OCI-LY7 (cell line): ENCODE data around the gene MKNK2. TPM values are rescaled to one million over a fixed set of nuclear protein-coding genes. Genes with fewer than 3 reads are reported as not detected.

Source experiments
- BruUV-seq: library from RNA; stranded (reverse); fragments of 400-500 nt; replicated peaks from 2 replicates; lab custom pipeline; 2021; lab: Mats Ljungman, UMichigan
- CTCF ChIA-PET: fragments of 300-600 bp; sonication (Branson Sonifier 250); formaldehyde crosslinking; loops from one replicate; lab custom pipeline; 2022; ENCODE audit warnings: antibody characterized with exemption; ENCODE audit not compliant: unreplicated experiment; lab: Charles Lee
- POLR2A ChIA-PET: fragments of 300-600 bp; sonication (Branson Sonifier 250); formaldehyde crosslinking; loops from one replicate; lab custom pipeline; 2022; ENCODE audit warnings: antibody characterized with exemption; lab: Charles Lee
- DNase-seq: peaks from one replicate; pipeline ENCODE4 v3.0.0-alpha.2; 2015; ENCODE audit warnings: low spot score
- H2AFZ ChIP-seq: fragments of 200-600 bp; sonication (generic), shearing (Covaris generic); 2 replicates; pipeline ENCODE4 v1.6.1; 2014; ENCODE audit warnings: mild to moderate bottlenecking, antibody characterized with exemption, low read length, moderate library complexity
- H3K27ac ChIP-seq: fragments of 200-600 bp; sonication (generic); 2 replicates; pipeline ENCODE4 v1.5.1; 2014; ENCODE audit warnings: mixed run types, low read depth, mild to moderate bottlenecking, moderate library complexity, low read length, inconsistent platforms; ENCODE audit not compliant: poor library complexity, severe bottlenecking
- H3K36me3 ChIP-seq: fragments of 200-600 bp; sonication (generic); 2 replicates; pipeline ENCODE4 v1.6.1; 2014; ENCODE audit warnings: mild to moderate bottlenecking, antibody characterized with exemption, low read length, moderate library complexity, mixed read lengths; ENCODE audit not compliant: insufficient read depth
- H3K4me1 ChIP-seq: fragments of 200-600 bp; sonication (generic); 2 replicates; pipeline ENCODE4 v1.5.1; 2014; ENCODE audit warnings: mild to moderate bottlenecking, low read length; ENCODE audit not compliant: insufficient read depth, poor library complexity, severe bottlenecking
- H3K4me2 ChIP-seq: fragments of 200-600 bp; sonication (generic); 2 replicates; pipeline ENCODE4 v1.6.1; 2014; ENCODE audit warnings: mild to moderate bottlenecking, low read length
- H3K4me3 ChIP-seq: fragments of 200-600 bp; sonication (generic); 2 replicates; pipeline ENCODE4 v1.5.1; 2014; ENCODE audit warnings: mild to moderate bottlenecking, low read depth, low read length; ENCODE audit not compliant: poor library complexity, severe bottlenecking
- H3K79me2 ChIP-seq: fragments of 200-600 bp; sonication (generic); 2 replicates; pipeline ENCODE4 v1.6.1; 2016; ENCODE audit warnings: low read depth, mild to moderate bottlenecking, low read length, moderate library complexity, mixed read lengths; ENCODE audit not compliant: insufficient read depth
- H3K9me2 ChIP-seq: fragments of 200-600 bp; sonication (generic); 2 replicates; pipeline ENCODE4 v1.6.1; 2016; ENCODE audit warnings: mild to moderate bottlenecking, low read length, mixed read lengths; ENCODE audit not compliant: insufficient read depth
- H3K9me3 ChIP-seq: fragments of 200-600 bp; sonication (generic); 2 replicates; pipeline ENCODE4 v1.6.1; 2014; ENCODE audit warnings: mild to moderate bottlenecking, mixed run types, low read length, mixed read lengths
- H4K20me1 ChIP-seq: fragments of 200-600 bp; sonication (generic); 2 replicates; pipeline ENCODE4 v1.6.1; 2014; ENCODE audit warnings: mild to moderate bottlenecking, antibody characterized with exemption, low read length, moderate library complexity, mixed read lengths; ENCODE audit not compliant: insufficient read depth
- CTCF ChIP-seq: fragments of 200-600 bp; sonication (generic); conservative IDR thresholded peaks from 2 replicates; pipeline ENCODE4 v1.5.1; 2014; ENCODE audit warnings: mild to moderate bottlenecking, antibody characterized with exemption, low read length, moderate library complexity, mixed read lengths
- EZH2phosphoT487 ChIP-seq: fragments of 200-600 bp; sonication (generic); IDR thresholded peaks from 2 replicates; pipeline ENCODE4 v1.6.1; 2018; ENCODE audit warnings: low read depth, borderline replicate concordance, mild to moderate bottlenecking, mixed run types, antibody characterized with exemption, low read length, moderate library complexity, mixed read lengths
- intact Hi-C: fragments of 100-400 bp; cut with micrococcal nuclease; formaldehyde crosslinking; loops from one replicate; pipeline ENCODE4 v1.10.0; 2022; ENCODE audit not compliant: unreplicated experiment
- total RNA-seq, 2 experiments: library from RNA; depleted of rRNA in 1 of 2; stranded (reverse); fragments of >200 nt in 1 of 2; shearing (Covaris generic) in 1 of 2; gene quantifications; 2 replicates each; pipeline ENCODE4 v1.2.3, GENCODE V29; 2014 to 2022

MKNK2 gene
- total RNA-seq, 2 experiments from 2014 or later = 115 to 225 TPM

DNA sequence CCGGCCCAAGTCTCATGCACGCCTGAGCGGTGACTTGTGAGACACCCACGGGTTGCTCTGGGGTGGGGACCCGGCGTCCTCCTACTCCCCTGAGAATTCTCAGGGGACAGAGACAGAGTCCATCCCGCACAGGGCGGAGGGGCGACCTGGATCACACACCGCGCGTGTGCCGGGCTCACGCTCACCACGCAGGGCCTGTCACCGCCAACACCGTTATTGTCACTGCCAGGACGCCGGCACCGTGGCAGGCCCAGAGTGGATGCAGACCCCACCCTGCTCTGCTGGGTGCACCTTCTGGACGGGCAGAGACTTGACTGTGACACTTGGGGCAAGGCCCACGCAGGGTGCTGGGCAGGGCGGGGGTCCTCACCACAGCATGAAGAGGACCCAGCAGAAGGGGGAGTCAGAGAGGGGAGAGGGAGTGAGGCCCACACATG, 28.8 kb upstream of the MKNK2 start:
- intact Hi-C loops = loop anchor here (10.0 kb wide), 1 partner anchor 175 kb away; the partner anchor contains the start of genes ADAT3 and SCAMP4

GRCh38 chr19:2079076-2079864, 28.2 kb upstream of the MKNK2 start:
- H3K9me3 ChIP-seq = no peaks in the 10 kb centered on the region
- H3K27ac ChIP-seq = no peak overlapping the region
- no TSS peak for BruUV-seq
- TF ChIP-seq EZH2phosphoT487 (no peak), CTCF (no peak)
- intact Hi-C loops = no loop called here
- H2AFZ ChIP-seq = no peak overlapping the region
- H3K4me2 ChIP-seq = no peak overlapping the region
- no peak overlapping the region for H3K4me3 ChIP-seq
- peaks cover 45% of the 10 kb centered on the region for H3K4me1 ChIP-seq
- peaks cover 83% of the 10 kb centered on the region for H3K36me3 ChIP-seq
- ChIA-PET CTCF (no interaction called here), POLR2A (no interaction called here)
- H3K9me2 ChIP-seq = no peaks in the 10 kb centered on the region
- peaks cover 82% of the 10 kb centered on the region for H3K79me2 ChIP-seq
- no peaks in the 10 kb centered on the region for H4K20me1 ChIP-seq
- DNase-seq = no peak

More for the DNA sequence above, 28.8 kb upstream of the MKNK2 start:
- H2AFZ ChIP-seq = no peak overlapping the region
- H3K4me3 ChIP-seq = no peak overlapping the region
- no peaks in the 10 kb centered on the region for H3K9me3 ChIP-seq
- H3K79me2 ChIP-seq = peaks cover 85% of the 10 kb centered on the region
- H4K20me1 ChIP-seq = no peaks in the 10 kb centered on the region
- peaks cover 40% of the 10 kb centered on the region for H3K4me1 ChIP-seq
- H3K4me2 ChIP-seq = no peak overlapping the region
- H3K27ac ChIP-seq = no peak overlapping the region
- H3K36me3 ChIP-seq = peaks cover 79% of the 10 kb centered on the region
- no peak for DNase-seq
- POLR2A ChIA-PET = no interaction called here
- CTCF ChIA-PET = no interaction called here
- H3K9me2 ChIP-seq = no peaks in the 10 kb centered on the region
- BruUV-seq = no TSS peak
- TF ChIP-seq EZH2phosphoT487 (no peak), CTCF (no peak)
